GM19328 (cell line): ENCODE measurements around the gene C4A.
"Not testable (repeated sequence)": the region's sequence is repeated elsewhere in the genome, so short reads cannot be mapped to it uniquely, and the experiment has no call there.

ENCODE experiments used
- ATAC-seq: cut with Tn5 transposase; IDR thresholded peaks from one replicate; pipeline ENCODE4 v1.9.1; 2021; ENCODE audit warnings: mild to moderate bottlenecking, moderate library complexity; ENCODE audit not compliant: unreplicated experiment

Gene C4A

GRCh38 chr6:31981744-31982143 is at the start of gene C4A:
Gene C4A (plus strand): TSS chr6:31982057. CDS start chr6:31982108, 51 bp downstream.
- not testable (repeated sequence) for ATAC-seq

DNA sequence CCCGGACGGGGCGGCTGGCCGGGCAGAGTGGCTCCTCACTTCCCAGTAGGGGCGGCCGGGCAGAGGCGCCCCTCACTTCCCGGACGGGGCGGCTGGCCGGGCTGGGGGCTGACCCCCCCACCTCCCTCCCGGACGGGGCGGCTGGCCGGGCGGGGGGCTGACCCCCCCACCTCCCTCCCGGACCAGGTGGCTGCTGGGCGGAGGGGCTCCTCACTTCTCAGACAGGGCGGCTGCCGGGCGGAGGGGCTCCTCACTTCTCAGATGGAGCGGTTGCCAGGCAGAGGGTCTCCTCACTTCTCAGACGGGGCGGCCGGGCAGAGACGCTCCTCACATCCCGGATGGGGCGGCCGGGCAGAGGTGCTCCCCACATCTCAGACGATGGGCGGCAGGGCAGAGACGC is 49.7 kb upstream of the C4A start:
- ATAC-seq, result not testable (repeated sequence)

DNA sequence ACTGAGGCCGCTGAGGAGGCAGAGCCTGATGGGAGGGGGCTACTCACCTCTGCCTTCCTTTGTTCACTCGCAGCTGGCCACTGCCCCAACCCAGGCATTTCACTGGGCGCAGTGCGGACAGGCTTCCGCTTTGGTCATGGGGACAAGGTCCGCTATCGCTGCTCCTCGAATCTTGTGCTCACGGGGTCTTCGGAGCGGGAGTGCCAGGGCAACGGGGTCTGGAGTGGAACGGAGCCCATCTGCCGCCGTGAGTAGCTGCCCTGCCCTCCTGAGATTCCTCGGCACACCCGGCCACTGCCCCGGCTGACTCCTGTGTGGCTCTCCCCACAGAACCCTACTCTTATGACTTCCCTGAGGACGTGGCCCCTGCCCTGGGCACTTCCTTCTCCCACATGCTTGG is 48.3 kb upstream of the C4A start:
- no peak for ATAC-seq

GRCh38 chr6:31935021-31935420 is 46.8 kb upstream of the C4A start:
- no peak for ATAC-seq

DNA sequence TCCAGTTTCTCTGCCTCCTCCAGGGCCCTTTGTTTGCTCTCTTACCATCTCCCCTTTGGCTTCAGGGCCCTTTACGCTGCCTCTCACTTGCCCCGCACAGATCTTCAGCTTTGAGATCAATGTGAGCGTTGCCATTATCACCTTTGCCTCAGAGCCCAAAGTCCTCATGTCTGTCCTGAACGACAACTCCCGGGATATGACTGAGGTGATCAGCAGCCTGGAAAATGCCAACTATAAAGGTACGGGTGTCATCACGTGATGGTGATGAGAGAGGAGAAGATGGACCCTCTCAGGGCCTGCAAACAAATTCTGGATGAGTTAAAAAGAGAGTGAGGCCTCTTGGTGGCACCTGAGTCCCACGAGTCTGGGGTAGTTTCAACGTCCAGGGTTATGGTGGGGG is 46.0 kb upstream of the C4A start:
- no peak for ATAC-seq

GRCh38 chr6:31940256-31940664 is 41.6 kb upstream of the C4A start:
- ATAC-seq, result no peak

DNA sequence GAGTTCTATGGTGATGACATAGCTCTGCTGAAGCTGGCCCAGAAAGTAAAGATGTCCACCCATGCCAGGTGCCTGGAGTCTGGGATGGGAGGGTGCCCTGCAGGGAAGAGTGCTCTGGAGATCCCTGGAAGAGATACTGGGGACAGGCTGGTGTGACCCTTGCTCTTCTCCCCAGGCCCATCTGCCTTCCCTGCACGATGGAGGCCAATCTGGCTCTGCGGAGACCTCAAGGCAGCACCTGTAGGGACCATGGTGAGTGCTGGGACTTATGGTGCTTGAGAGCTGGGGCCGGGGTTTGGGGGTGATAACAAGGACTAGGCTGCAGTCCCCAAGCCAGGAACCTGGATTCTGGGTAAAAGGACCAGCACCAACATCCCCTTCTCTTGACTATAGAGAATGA is 38.1 kb upstream of the C4A start:
- ATAC-seq, result no peak

GRCh38 chr6:31945154-31945506 is 36.7 kb upstream of the C4A start:
- ATAC-seq, result no peak

GRCh38 chr6:31945507-31946369 is 36.1 kb upstream of the C4A start, which contains the start of gene CFB:
Gene CFB (plus strand): TSS chr6:31946095. CDS start chr6:31946222, 127 bp downstream.
- ATAC-seq, result no peak

GRCh38 chr6:31946370-31946885 is 35.4 kb upstream of the C4A start:
- ATAC-seq, result no peak

GRCh38 chr6:31947070-31947675 is 34.7 kb upstream of the C4A start:
- ATAC-seq, result no peak

GRCh38 chr6:31947864-31948263 is 34.0 kb upstream of the C4A start:
- ATAC-seq, result no peak

- no peak for ATAC-seq
Measured at GRCh38 chr6:31948306-31948705, 33.6 kb upstream of the C4A start.

DNA sequence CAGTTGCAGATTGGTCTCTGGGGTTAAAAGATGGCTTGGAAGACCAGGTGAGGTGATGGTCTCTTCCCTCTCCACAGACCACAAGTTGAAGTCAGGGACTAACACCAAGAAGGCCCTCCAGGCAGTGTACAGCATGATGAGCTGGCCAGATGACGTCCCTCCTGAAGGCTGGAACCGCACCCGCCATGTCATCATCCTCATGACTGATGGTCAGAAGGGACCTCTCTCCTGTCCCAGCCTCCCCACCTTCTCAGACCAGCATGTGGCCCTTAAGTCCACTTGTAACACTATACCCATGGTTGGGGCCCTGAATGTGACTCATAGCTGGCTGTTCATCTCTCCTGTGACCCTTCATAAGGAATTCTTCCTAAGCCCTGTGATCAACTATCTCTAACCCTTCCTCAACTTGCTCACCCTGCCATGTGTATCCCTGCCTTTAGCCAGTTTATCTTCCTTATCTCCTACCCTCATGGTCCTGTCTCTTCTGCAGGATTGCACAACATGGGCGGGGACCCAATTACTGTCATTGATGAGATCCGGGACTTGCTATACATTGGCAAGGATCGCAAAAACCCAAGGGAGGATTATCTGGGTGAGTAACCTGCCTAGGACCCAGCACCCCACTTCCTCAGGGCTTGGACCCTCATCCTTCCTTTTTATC is 33.0 kb upstream of the C4A start:
- ATAC-seq, result no peak

DNA sequence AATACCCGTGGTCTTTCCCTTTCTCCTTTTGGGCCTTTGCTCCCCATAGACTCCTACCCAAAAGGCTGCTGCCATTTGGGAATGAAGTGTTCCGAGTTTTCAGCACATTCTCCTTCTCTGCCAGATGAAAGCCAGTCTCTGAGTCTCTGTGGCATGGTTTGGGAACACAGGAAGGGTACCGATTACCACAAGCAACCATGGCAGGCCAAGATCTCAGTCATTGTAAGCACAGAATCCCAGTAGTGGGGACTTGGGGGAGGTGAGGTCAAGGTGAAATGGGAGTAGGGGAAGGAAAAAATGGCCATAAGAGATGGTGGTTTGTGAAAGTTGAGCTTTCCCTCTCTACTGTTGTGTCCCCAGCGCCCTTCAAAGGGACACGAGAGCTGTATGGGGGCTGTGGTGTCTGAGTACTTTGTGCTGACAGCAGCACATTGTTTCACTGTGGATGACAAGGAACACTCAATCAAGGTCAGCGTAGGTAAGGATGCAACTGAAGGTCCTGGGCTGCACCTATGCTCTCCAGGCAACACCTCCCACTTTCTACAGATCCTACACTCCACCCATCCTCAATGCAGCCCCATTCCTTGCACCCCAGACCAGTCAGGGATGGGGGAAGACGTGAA is 31.8 kb upstream of the C4A start:
- ATAC-seq, result no peak

- no peak for ATAC-seq
Measured at GRCh38 chr6:31952140-31952805, 29.6 kb upstream of the C4A start.

DNA sequence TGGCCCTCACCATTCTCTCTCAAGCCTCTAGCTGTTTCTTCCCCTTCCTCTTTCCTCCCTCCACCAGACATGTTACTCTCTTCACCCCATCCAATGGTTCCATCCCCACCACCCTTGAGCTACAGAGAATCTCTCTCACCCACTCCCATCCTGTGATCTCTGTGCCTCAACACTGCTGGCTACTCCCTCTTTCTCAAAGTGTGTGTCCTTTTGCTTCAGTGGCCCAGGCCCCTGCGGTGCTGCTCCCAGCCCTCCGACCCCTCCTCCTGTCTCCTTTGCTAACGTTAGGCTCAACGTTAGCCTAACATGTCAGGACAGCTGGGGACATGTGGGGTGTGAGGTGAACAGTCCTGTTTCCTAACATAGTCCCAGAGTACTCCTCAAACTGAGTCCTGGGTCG is 29.0 kb upstream of the C4A start:
- no peak for ATAC-seq

GRCh38 chr6:31954511-31954910 is 27.3 kb upstream of the C4A start:
- no peak for ATAC-seq

DNA sequence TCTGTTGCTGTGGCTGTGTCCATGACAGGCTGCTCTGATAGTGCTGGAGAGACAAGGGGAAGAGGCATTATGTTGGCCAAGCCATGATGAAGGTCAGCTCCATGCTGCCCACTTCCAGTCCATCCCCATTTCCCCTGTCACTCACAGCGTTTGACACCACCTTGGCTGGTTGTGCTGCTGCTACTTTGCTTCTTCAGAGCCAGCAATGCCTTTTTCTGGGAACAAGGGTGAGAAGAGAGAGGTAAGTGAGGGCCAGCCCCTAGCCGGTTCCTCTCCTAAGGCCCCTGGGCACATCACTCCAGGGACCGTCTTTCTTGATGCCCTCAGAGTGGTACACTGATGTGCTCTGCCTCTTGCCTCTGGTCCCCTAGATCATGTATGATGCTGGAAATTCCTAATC is 25.1 kb upstream of the C4A start:
- ATAC-seq, result no peak

GRCh38 chr6:31958412-31958740 is 23.5 kb upstream of the C4A start:
- ATAC-seq, result no peak
